ENCODE measurements around the gene UTP14C.
"Not testable (repeated sequence)": the region's sequence is repeated elsewhere in the genome, so short reads cannot be mapped to it uniquely, and the experiment has no call there.

UTP14C gene

GRCh38 chr13:52048516-52048915 lies 24.0 kb downstream of the UTP14C start:
- no peak for DNase-seq

- no peak for DNase-seq
Measured at GRCh38 chr13:52051400-52051799, 26.9 kb downstream of the UTP14C start.

- DNase-seq: no peak
Measured at GRCh38 chr13:52053460-52053859, 29.0 kb downstream of the UTP14C start.

GRCh38 chr13:52061064-52061463 lies 36.6 kb downstream of the UTP14C start:
- not testable (repeated sequence) for DNase-seq

- no peak for DNase-seq
Measured at GRCh38 chr13:52061587-52061986, 37.1 kb downstream of the UTP14C start.

GRCh38 chr13:52067237-52067636 lies 42.7 kb downstream of the UTP14C start:
- no peak for DNase-seq

GRCh38 chr13:52070929-52071523 lies 46.5 kb downstream of the UTP14C start:
- DNase-seq: no peak
